NCI-H2227 treated with DMSO at 0.1 percent for 48 hours (cell line): ENCODE data around the gene PEX10.
"Not testable (repeated sequence)": the region's sequence is repeated elsewhere in the genome, so short reads cannot be mapped to it uniquely, and the experiment has no call there.

Source experiments
- DNase-seq: peaks from one replicate; lab custom pipeline; 2025; lab: John Stamatoyannopoulos, UW

Gene PEX10

DNA sequence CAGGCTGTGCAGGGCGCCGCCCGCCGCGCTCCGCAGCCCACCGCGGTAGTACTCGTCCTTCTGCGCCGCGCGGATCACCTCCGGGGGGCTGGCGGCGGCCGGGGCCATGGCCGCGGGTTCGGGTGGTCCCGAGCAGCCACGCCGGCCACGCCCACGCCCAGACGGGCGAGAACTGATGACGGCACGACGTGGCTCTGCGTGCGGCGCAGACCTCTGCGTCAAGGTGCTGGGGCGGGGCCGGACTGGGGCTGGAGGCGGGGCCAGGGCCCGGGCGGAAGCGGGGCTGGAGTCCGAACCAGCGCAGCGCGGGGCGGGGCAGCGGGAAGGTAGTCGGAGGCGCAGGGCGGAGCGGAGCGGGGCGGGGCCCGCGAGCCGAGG is at the start of gene PEX10:
PEX10 (minus strand) TSS at position 170 of the 378 bp plus-strand sequence; CDS start at position 108, 62 bp downstream.
- DNase-seq = peak; percentile 94

GRCh38 chr1:2460996-2461751 is 48.8 kb upstream of the PEX10 start:
- no peak for DNase-seq

DNA sequence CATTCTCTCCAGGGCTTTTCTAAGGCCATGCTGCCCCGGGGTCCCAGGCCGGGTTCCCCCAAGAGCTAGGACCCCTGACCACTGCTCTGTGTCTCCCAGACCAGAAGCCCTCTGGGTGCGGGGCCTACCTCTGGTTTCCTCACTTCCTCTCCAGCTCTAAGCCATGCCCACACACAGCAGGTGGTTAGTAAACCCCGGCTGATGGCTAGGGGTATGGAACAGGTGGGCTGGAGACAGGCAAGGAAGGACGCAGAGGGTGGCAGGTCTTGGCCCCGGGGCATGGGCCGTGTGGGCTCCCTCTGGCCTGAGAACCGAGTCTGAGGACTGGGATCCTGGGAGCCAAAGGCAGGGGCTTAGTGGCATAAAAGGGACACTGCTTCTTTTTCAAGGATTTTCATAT is 47.8 kb upstream of the PEX10 start:
- no peak for DNase-seq

GRCh38 chr1:2459757-2460156 is 47.4 kb upstream of the PEX10 start:
- DNase-seq = no peak

DNA sequence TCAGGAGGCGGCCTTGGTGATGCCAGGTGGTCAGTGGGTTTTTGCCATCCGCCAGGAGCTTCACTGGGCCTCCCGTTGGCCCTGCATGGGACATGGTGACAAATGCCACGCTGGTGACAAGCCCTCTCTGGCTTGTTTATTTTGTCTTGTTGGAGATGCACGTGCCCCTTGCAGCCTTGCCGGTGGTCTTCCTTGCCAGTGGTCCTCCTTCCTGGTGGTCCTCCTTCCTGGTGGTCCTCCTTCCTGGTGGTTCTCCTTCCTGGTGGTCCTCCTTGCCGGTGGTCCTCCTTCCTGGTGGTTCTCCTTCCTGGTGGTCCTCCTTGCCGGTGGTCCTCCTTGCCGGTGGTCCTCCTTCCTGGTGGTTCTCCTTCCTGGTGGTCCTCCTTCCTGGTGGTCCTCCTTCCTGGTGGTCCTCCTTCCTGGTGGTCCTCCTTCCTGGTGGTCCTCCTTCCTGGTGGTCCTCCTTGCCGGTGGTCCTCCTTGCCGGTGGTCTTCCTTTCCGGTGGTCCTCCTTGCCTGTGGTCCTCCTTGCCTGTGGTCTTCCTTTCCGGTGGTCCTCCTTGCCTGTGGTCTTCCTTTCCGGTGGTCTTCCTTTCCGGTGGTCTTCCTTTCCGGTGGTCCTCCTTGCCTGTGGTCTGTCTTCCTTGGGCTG is 46.9 kb upstream of the PEX10 start:
- not testable (repeated sequence) for DNase-seq

GRCh38 chr1:2458687-2459086 is 46.3 kb upstream of the PEX10 start:
- DNase-seq = no peak

DNA sequence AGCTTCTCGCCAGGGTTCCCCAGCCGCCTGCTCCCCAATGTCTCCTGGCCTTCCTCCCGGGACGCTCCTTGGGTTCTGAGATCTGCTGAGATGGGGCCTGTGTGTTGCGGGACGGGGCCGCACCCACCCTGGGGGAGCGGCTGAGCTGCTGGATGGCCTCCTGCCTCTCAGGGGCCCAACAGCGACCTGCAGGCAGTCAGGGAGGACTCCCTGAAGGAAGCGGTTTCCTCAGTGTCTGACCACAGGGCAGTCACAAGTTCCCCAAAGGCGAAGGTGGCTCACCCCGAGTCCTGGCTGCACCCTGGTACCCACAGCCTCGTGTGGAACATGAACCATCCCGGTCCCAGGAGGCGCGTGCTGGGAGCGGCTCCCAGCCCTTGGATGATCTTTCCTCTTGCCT is 45.1 kb upstream of the PEX10 start:
- DNase-seq = no peak

DNA sequence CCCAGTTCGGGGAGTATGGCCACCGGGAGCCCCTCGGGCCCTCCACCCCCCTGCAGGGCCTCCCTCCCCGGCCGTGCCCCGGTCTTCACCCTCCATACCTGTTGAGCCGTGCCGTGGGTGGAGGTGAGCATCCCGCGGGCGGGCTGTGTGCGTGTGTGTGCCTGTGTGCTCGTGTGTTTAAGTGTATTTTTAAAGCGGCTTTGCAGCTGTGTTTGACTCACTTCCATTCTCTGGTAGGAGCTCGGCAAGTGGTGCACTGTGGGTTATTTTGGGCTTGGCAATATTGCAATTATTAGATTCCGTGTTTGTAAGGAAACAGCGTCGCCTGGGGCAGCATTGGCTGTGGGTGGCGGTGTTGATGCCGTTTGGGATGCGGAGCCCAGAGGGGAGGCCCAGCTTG is 43.4 kb upstream of the PEX10 start:
- DNase-seq = no peak

DNA sequence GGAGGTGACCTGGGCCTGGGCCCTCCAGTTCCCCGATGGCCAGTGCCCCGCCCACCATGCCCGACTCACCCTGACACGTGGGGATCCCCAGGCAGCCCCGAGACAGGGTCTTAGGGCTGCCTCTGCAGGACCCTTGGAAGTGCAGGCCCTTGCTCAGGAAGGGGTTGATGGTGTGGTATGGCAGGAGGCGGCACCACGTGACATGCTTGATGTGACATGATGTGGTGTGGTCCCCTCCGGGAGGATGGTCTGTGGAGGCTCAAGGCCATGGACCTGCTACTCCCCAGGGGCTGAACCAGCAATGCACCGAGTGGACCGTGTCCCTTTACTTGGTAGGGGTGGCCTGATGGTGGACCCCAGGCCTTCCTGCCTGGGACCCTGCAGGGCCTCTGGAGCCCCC is 41.9 kb upstream of the PEX10 start:
- DNase-seq = no peak

DNA sequence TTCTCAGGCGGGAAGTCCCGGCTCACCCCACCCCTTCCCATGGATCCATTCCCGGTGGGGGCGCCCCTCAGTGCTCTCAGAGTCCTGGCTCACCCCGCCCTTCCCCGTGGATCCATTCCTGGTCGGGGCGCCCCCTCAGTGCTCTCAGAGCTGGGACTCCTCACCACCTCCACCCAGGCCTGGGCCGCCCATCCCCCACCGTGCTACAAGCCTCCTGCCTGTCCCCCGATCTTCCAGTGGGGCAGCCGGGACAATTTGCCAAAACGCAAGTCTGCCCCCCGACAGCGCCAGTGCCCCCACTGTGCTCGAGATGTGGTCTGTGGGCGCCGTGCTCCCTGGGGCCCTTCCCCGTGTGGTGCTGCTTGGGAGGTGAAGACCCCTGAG is 40.6 kb upstream of the PEX10 start:
- DNase-seq = no peak

DNA sequence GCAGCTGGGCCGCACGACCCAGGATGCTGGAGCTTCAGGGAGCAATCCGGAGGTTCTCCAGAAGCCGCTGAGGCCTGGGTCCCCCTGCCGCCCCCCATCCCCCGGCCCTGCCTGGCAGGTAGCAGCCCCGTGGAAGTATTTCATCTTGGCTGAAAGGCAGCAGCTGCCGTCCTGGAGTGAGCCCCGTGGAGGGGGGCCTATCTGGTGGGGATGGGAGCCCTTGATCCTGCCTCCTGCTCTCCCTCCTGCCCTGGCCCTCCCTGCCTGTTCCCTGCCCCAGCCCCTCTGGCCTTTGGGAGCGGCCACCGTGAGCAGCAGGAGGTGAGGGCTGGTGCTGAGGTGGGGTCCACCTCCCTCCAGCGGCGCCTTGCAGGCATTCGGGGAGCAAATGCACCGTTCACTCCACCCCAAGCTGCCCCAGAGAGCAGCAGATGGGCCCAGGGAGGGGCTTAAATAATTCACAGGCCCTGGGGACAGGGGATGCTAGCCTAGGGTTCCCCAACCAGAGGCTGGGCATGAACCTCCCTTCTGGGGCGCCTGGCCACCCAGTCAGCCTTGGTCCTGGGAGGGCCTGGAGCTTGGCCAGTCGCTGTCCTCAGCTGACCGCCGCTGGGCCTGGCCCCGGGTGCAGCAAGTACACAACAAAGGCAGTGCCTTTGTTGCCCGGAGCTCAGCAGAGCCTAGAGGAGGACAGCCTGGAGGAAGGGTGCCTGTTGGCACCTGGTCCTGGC is 40.0 kb upstream of the PEX10 start:
- DNase-seq = no peak

GRCh38 chr1:2451741-2452140 is 39.4 kb upstream of the PEX10 start:
- no peak for DNase-seq

DNA sequence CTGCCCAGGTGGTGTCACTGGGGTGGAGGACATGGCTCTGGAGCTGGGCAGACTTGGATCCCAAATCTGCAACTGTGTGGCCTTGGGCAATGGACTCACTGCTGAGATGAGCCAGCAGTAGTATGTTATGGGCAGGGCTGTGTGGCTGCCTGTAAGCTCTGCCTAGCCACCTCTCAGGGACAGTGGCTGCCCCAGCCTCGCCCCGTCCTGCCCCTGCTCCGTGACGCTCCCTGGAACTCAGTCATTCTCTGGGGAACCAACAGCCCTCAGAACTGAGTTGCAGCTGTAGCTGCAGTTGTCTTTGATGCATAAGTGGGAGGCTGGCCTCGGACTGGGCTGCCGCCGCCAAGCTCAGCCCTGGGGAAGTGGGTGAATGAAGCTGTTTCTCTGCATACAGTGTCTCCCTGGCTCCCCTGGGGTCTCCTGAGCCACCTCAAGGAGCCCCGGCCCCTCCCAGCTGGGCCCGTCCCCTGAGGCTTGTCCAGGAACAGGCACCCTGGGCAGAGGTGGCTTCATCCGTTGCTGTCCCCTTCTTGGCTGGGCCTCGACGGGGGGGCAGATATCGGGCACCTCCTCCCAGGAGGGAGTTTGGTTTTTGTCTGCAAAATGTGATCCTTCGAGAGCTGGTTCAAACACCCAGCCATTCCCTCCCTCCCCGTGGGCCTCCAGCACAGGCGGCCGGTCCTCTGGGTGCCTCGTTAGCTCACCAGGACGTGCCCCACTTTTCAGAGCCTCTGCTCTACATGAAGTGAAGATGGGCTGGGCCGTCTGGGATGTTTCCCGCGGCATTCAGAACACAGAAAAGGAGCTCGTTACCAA is 37.5 kb upstream of the PEX10 start:
- no peak for DNase-seq

DNA sequence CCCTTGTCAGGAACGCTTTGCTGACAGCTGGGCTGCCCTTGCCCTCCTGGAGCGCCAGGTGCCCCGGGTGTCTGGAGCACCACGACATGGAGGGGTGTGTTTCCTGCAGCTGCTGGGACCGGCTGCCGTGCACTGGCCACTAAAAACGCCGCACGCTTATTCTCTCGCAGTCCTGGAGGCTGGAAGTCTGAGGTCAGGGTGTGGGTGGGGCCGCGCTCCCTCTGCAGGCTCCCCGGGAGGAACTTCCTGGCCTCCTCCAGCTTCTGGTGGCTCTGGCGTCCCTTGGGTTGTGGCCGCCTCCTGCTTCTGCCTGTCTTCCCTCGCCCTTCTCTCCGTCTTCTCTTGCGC is 35.7 kb upstream of the PEX10 start:
- no peak for DNase-seq

DNA sequence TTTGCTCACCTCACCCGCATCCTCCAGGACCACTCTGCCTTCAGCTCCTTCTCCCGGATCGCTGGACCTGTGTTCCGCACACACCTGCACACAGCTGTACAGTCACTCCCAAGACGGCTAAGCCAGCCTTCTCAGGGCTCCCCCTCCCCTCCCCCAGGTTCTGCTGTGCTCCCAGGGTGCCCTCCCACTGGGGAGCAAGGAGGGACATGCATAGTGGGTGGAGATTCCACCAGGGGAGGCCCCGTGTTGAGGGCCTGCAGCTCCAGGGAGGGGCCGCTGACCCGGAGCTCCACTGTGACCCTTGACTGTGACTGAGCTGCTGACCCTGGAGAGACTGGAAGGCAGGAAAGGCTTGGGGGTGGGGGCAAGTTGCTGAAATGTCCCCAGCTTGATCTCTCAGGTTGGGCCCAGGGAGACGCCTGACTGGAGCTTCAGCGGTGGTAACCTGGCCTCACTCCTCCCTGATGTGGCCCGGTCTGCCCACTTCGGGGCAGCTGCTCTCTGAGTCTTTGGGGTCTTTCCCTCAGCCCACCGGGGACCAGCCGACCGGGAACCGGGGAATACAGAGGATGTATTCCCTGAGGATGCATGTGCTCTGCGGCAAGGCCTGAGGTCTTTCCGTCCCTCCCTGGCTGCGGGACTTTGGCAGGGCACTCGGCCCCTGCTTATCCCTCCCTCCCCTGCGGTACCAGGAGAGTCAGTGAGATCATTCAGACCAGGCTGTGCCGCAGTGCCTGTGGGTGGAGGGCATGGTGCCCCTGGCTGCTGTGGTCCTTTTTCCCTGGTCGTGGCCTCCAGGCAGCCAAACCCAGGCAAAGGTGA is 35.1 kb upstream of the PEX10 start:
- no peak for DNase-seq

- no peak for DNase-seq
These were observed 34.5 kb upstream of the PEX10 start for GRCh38 chr1:2446861-2447260.

DNA sequence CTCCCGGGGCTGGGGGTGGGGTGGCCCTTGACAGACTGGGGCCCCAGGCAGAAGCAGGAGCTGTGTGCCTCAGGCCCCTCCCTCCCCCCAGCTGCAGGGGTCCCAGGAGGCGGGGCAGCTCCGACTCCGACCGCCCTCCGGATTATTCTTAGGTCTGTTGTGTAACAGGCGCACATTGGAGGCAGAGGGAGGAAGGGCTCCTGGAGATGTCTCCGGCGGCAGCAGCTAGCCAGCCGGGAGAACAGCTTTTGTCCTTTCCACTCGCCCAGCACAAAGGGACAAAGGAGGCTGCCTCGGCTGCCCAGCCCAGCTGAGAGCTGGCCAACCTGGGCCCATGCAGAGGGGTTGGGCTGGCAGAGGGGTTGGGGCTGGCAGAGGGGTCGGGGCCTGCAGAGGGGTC is 34.0 kb upstream of the PEX10 start:
- DNase-seq = no peak

- DNase-seq = no peak
These were observed 33.5 kb upstream of the PEX10 start for GRCh38 chr1:2445823-2446215.

GRCh38 chr1:2445162-2445822 is 32.9 kb upstream of the PEX10 start:
- no peak for DNase-seq

DNA sequence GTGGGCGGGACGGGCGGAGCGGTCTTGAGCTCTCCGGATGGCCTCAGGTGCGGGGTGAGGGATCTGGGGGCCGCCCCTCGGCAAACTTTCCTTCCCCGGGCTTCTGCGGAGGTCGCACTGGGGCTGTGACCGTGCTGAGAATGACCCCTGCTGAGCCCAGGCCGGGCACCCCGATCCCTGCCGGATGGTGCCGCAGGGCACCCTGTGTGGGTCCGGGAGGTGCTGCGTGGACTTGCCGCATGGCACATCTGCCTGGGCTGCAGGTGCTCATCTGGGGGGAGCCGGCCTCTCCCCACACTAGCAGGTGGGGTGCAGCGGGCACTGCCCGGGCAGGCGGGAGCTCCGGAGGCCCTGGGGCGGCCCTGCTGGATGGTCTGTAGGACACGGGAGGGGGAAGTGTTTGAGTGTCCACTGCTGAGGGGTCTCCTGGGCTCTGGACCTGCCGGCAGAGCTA is 31.8 kb upstream of the PEX10 start:
- no peak for DNase-seq
